Stimulated activated CD8-positive, alpha-beta memory T cell treated with anti-CD3 and anti-CD28 coated beads, Interleukin-4, amount 100 ng/mL, for 48 hours (primary cell): ENCODE data around the gene CNTRL.
"Not testable (repeated sequence)": the region's sequence is repeated elsewhere in the genome, so short reads cannot be mapped to it uniquely, and the experiment has no call there.

Experiments
- DNase-seq: peaks from one replicate; pipeline ENCODE4 v3.0.0-alpha.2; 2020

The CNTRL gene

GRCh38 chr9:121074370-121075250 lies at the start of gene CNTRL:
CNTRL (plus strand) TSS chr9:121074955; CDS start chr9:121088327, 13,372 bp downstream.
- peak; percentile 96 for DNase-seq

- no peak for DNase-seq
These were observed 48.5 kb upstream of the CNTRL start for GRCh38 chr9:121026260-121026691.

- DNase-seq: no peak
These were observed 48.0 kb upstream of the CNTRL start for GRCh38 chr9:121026768-121027167.

GRCh38 chr9:121028285-121028684 lies 46.5 kb upstream of the CNTRL start:
- DNase-seq: not testable (repeated sequence)

- no peak for DNase-seq
These were observed 45.3 kb upstream of the CNTRL start for GRCh38 chr9:121029469-121029868.

GRCh38 chr9:121034529-121034928 lies 40.2 kb upstream of the CNTRL start:
- DNase-seq: no peak

- not testable (repeated sequence) for DNase-seq
These were observed 39.0 kb upstream of the CNTRL start for GRCh38 chr9:121035717-121036116.

GRCh38 chr9:121038362-121038761 lies 36.4 kb upstream of the CNTRL start:
- DNase-seq: no peak

- no peak for DNase-seq
These were observed 36.0 kb upstream of the CNTRL start for GRCh38 chr9:121038804-121039203.

- DNase-seq: no peak
These were observed 26.6 kb upstream of the CNTRL start for GRCh38 chr9:121048175-121048574.

GRCh38 chr9:121048618-121049017 lies 26.1 kb upstream of the CNTRL start:
- no peak for DNase-seq

- no peak for DNase-seq
These were observed 24.4 kb upstream of the CNTRL start, which contains the start of gene C5 for GRCh38 chr9:121050128-121050988. C5 (minus strand) TSS chr9:121050275; CDS start chr9:121050246, 29 bp downstream.

- no peak for DNase-seq
These were observed 21.2 kb upstream of the CNTRL start for GRCh38 chr9:121053544-121053943.

- no peak for DNase-seq
These were observed 19.1 kb upstream of the CNTRL start for GRCh38 chr9:121055642-121056143.

- DNase-seq: no peak
These were observed 16.9 kb upstream of the CNTRL start for GRCh38 chr9:121057821-121058220.

GRCh38 chr9:121059513-121059912 lies 15.2 kb upstream of the CNTRL start:
- DNase-seq: no peak

- no peak for DNase-seq
These were observed 14.6 kb upstream of the CNTRL start for GRCh38 chr9:121059998-121060636.

- no peak for DNase-seq
These were observed 7.9 kb upstream of the CNTRL start for GRCh38 chr9:121066850-121067249.

GRCh38 chr9:121067640-121068039 lies 7.1 kb upstream of the CNTRL start:
- DNase-seq: no peak

GRCh38 chr9:121069396-121069795 lies 5.4 kb upstream of the CNTRL start:
- DNase-seq: no peak

- DNase-seq: no peak
These were observed 3.4 kb upstream of the CNTRL start for GRCh38 chr9:121071370-121071755.

GRCh38 chr9:121071756-121072421 lies 2.9 kb upstream of the CNTRL start:
- no peak for DNase-seq
